ENCODE measurements around the gene SMAD2. TPM values are rescaled to one million over a fixed set of nuclear protein-coding genes. Genes with fewer than 3 reads are reported as not detected.
"Not testable (repeated sequence)": the region's sequence is repeated elsewhere in the genome, so short reads cannot be mapped to it uniquely, and the experiment has no call there.

Gene SMAD2
- 21.3 and 33.4 TPM in 2 replicates for total RNA-seq (2014; rRNA removed; shearing (Covaris generic))

DNA sequence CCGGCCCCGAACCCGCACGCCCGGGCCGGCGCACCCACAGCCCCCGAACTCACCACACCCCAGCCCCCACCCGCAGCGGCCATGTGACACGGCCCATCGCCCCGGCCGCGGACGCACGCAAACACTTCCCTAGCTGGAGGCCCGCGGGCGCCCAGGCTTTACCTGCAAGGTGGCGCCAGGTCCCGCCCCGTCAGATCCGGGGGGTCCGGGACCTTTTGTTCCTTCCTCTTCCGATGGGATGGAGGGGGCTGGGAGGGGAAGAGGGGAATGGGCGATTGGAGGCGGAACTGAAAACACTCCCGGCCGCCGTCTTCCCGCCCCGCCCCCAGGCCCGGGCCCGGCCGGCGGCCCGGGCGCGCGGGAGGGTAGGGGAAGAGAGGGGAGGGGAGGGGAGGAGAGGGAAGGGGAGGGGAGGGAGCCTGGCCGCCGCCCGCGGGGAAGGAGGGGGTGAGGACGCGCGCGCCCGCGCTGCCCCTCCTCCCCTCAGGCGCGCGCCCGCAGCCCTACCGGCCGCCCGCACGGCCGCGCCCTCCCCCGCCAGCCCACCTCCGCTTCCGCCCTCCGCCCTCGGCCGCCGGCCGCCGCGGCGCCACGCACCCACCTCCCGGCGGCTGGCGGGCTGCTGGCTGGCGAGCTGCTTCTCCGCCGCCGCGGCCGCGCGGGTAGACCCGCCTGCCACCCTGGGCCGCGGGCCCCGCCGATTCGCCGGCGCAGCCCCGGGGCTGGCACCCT lies at the start of gene SMAD2:
TSS of gene SMAD2 (minus strand) at position 461 of the 732 bp plus-strand sequence. CDS start 33,903 bp downstream, outside the sequence.
- peak; percentile 66 for DNase-seq (ENCODE audit: low spot score)

DNA sequence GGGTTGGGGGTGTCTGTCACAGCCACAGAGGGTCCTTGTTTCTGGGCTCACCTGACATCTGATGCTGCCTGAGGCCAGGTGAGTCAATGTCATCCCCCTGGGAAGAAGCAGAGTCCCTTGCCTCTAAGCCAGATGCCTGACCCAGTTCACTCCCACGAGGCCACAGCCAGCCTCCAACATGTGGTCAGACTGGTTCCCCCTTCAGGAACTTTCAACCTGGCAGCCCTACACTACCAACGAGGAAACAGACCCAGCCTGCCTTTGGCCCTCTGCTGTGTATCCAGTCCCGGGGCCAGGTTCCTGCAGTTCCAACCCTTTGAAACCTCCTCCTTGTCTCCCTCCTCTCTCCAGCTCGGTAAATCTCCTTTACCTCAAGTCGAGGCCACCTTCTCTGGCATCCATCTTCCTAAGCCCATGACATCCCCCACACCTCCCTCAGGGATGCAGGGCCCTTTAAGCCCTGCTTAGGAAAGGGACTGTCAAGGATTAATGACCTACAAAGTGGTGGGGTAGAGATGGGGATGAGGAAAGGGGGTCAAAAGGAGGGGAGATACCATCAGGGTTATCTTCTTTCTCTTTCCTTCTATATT lies 49.2 kb upstream of the SMAD2 start:
- no peak for DNase-seq (ENCODE audit: low spot score)

DNA sequence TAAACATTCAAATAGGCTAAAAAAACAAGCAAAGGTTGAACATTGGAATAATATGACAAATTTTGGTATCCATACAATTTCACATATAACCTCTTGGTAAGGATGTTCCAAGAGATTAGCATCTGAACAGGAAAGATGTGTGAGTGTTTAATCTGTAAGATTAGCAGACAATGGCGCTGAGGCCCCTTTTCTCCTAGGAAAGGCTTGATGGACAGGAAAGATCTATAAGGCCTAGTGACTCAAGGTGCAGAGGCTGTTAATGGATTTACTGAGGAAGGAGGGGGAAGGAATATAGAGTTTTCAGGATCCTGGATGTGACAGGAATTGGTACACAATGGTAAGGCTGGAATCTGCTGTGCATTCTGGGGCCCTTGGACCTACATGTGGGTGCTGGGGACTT lies 48.1 kb upstream of the SMAD2 start:
- DNase-seq (ENCODE audit: low spot score): no peak

DNA sequence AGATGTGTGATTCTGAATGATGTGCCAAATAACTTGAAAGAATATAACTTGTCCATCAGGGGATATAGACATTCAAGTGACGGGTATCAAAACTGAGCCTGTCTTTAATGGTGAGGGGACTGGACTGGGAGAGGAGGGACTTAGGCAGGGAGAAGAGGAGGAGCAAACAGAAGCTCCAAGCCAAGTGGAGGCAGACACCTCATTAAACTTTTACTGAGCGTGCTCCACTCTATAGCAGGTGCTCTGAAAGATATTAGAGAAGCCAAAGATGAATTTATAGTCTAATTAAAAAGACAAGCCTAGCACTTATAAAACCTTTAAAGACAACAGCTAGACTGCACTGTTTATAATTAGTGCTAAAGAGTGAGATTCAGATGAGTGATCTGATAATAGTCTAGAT lies 47.7 kb upstream of the SMAD2 start:
- no peak for DNase-seq (ENCODE audit: low spot score)

DNA sequence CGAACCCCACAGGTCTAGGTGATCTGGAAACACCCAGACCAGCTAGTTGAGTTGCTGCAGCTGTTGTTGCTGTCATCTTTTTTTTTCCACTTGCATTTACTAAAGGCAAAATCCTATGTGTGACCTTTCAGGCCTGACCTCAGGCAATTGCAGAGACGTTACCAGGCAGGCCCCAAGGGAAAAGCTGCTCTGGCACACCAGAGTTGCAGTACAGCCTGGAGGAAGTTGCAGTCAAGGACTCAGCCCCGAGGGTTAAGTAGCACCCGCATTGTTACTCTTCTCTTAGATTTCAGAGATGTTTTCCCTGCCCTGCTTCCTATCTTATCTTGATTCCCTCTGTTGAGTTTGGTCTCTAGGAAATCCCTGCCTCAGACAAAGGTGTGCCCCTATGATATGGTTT lies 45.2 kb upstream of the SMAD2 start:
- DNase-seq (ENCODE audit: low spot score): no peak

DNA sequence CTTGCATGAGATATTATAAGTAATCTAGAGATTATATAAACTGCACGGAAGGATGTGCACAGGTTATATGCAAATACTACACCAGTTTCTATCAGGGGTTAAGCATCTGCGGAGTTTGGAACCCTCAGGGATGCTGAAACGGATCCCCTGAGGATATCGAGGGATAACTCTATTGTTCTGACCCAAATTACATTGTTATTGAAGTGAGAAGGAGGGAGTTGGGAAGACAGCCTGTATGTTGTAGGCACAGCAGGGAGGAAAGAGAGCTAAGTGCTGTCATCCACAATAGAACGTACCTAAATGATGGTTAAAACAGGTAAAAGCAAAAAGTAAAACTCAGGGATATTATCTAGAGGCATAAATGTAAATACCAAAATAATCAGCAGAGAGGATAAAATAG lies 44.6 kb upstream of the SMAD2 start:
- no peak for DNase-seq (ENCODE audit: low spot score)

DNA sequence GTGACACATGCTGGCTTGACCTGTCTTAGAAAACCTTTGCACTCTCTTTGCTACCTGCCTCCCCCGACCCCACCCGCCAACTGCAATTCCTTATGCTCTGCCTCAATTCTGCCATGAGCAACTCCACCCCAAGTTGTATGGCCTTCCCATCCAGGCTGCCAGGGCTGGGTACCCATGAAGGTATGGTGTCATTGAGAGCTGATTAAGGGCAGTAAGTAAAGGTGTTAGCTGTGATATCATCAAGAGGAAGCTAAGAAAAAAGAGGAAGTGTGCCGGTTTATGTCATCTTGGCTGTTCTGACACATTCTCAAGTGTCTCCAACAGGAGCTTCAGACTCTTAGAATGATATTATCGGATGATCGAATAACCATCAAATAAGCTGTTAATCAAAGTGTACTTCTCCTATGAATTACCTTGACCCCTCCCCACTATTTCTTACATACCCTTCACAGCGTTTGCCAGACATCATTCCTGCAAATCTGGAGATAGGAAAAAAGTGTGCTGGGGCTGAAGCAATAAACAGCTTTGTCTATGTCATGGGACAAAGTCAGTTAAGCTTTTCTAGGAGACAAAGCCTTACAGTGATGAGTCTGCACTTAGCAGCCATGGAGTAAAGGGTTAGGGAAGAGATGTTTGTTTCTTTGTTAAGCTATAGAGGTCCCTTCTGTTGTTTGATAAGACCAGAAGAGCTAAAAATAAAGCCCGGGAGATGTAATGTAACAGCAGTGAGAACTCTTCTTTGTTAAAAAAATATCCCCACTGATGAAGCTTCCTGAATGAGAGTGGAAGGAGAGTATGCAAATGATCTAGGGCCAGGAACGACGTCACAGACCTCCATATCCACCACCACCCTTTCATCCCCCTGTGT lies 40.4 kb upstream of the SMAD2 start:
- DNase-seq (ENCODE audit: low spot score): no peak

DNA sequence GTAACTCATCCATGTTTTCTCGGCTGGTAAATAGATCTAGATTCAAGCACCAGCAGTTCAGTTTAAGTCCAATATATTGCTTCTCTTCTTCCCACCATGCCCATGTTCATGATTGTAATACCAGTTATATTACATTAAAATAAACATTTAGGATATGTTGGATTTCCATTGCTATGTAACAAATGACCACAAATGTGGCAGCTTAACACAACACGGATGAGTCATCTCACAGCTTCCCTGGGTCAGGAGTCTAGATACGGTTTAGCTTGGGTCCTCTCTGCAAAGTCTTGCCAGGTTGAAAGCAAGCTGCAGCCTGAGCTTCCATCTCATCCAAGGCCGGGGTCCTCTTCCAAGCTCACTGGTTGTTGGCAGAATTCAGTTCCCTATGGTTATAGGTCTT lies 39.4 kb upstream of the SMAD2 start:
- no peak for DNase-seq (ENCODE audit: low spot score)

DNA sequence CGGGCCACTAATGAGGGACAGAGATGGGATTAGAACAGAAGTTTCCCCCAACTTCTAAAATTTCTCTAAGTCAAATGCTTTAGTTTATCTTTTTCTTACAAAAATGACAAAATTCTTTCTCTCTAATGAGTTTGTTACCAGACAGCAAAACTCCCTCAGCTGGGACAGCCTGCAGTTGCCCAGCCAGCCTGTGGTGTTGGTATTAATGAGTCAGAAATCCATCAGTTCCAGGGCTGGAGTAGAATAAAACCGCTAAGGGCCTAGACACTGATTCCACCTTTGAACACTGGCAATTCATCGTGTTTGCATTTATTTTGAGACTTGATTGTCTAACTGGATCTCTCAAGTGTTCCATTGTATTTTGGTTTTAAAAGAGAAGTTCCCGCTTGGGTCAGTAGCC lies 38.3 kb upstream of the SMAD2 start:
- no peak for DNase-seq (ENCODE audit: low spot score)

DNA sequence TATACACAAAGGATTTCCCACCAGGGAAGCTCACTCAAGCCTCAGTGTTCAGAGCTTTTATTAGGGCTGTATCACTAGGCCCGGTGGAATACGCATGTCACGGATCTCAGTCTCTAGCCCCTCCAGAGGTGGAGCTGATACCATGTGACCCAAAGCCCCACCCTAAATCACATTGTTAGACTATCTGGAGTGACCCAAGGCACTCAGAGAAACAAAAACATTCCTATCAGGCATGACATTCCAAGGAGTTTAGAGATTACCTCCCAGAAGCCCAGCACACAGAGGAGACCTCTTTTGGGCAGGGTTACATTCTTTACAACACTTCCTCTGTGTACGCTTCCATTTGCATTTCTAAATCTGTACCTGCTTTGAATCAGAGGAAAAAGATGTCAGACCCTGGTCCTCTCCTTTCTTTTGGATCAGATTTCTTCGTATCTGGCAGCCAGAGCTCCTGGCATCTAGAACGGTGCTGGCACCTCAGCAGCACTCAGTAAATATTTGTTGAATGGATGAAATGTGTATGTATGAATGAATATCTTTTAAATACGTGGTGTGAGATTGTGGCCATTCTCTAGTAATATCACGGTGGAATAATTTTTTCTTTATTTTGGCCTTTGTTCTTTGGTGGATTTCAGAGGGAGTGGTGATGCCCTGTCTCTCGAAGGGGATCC lies 37.7 kb upstream of the SMAD2 start:
- DNase-seq (ENCODE audit: low spot score): no peak

DNA sequence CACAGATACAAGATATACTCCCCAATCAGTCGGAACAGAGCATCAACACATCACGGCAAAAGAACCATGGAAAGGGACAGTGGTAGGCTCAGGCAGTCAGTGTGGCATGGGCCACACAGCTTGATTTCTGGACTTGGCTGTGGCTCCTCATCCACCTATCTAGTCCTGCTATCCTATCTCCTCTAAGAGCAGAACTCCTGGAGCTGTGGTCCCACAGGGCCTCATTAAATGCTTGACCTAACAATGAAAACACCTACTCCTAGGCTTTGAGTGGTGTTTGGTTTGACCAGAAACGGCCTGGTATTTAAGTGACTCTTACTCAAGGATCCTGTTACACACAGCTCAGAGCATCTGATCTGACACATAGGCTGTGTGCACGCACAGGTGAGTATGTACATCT lies 33.6 kb upstream of the SMAD2 start:
- DNase-seq (ENCODE audit: low spot score): no peak

DNA sequence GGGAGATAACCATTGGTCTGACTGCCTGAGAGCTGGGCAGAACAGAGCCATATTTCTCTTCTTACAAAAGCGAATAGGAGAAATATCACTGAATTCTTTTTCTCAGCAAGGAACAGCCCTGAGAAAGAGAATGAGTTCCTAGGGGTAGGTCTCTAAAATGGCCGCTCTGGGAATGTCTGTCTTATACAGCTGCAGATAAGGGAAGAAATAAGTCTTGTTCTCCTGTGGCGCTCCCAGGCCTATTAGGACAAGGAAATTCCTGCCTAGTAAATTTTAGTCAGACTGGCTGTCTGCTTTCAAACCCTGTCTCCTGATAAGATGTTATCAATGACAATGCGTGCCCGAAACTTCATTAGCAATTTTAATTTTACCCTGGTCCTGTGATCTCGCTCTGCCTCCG lies 30.5 kb upstream of the SMAD2 start:
- not testable (repeated sequence) for DNase-seq (ENCODE audit: low spot score)

DNA sequence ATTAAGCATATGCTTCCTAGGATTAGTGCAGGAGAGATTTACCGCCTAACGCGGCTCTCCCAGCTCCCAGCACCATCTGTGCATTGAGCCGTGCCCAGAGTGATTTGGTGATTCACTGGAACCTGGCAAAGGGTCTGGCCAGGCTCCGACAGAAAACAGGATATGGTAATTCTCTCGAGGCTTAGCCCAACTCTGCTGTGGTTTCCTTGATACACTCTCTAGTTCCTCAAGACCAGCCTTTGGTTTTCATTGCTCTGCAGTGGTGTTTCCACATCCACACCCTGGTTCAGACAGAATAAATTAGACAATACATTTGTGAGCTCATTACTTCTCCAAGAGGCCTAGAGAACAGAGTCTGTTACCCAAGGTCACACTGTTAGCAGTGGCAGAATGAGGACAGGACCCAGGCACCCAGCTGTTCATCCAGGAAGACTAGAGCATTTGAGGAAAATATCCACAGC lies 23.0 kb upstream of the SMAD2 start:
- DNase-seq (ENCODE audit: low spot score): no peak

DNA sequence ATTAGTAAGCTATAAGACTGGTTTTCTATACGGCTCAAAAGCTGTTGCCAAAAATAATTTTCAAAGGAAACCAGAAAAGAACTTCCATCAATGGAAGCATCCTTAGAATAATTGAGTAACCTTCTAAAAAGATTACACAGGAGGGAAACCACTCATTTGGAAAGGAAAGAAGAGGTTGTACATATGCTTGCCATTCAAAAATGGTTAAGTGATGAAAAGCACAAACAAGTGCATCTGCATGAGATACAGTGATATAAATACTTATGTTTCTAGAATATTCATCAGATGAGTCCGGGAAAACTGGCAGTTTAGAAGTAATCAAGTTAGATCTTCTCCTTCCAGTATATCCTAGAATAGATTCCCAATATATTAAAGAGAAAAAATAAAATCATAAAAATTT lies 20.1 kb upstream of the SMAD2 start:
- no peak for DNase-seq (ENCODE audit: low spot score)

DNA sequence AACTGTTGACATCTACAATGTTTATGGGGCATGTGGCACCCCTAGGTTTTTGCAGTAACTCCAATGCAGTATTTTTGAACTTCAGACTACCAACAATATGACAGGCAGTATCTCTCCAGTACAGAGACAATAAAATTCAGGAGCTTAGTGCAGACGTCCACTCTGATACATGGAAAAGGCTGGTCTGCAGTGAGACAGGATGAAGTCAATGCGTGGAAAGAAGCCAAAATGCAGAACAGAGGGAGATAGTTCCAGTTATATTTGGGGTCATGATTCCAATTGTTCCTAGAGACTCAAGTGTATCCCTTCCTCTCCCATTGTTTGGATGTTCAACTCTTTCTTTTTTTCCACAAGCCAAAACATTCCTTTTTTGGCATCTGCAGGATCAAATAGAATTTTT lies 18.7 kb upstream of the SMAD2 start:
- no peak for DNase-seq (ENCODE audit: low spot score)

DNA sequence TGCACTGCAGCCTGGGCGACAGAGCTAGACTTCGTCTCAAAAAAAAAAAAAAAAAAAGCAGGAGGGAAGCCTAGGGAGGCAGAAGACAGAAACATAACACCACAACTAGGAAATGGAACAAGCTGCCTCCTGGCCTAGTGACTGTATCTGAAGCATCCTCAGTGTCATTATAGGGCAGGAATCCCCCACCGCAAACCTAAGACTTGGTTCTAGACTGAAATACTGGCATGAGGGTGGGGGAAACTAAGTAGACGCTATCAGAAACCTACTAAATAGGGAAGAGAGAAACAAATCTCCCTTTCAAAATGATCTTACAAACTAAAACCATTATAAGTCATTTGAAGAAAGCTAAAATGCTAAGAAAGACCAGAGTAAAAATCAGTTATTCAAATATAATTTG lies 16.4 kb upstream of the SMAD2 start:
- DNase-seq (ENCODE audit: low spot score): no peak

DNA sequence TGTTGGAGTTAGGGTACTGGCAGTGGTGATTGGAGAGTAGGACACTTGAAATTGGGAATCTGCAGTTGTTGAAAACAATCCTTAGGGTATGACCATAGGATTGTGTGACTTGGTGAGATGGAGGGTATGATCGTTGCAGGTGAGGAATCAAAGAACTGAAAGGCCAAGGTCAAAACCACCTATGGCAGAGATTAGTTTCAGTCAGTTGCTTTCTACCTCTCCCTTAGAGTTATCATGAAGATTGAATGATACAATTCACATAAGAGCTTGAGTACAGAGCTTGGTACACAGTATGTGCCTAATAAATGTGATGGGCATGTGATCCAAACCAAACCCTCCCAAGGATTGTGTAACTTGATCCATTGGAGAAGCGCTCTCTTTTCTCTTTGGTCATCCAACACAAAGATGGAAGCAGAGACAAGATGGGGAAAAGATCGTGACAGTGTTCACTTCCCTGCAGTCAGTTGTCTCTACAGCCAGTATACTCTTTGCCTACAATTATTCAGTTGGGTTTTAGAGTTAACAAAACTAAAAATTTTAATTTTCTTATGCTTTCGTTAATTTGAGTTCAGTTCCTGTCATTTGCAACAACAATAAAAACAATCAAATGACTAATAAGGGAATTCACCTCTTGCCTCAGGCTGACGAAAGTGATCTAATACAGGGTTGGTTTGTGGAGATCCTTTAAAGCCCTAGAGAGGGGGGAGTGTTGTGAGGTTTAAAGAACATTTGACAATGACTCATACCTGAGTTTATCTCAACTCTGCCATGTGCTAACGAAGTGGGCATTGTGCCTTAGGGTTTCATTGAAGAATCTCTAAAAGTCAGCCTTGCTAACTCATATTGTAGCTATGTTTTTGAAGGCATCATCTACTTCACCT lies 14.8 kb upstream of the SMAD2 start:
- no peak for DNase-seq (ENCODE audit: low spot score)

DNA sequence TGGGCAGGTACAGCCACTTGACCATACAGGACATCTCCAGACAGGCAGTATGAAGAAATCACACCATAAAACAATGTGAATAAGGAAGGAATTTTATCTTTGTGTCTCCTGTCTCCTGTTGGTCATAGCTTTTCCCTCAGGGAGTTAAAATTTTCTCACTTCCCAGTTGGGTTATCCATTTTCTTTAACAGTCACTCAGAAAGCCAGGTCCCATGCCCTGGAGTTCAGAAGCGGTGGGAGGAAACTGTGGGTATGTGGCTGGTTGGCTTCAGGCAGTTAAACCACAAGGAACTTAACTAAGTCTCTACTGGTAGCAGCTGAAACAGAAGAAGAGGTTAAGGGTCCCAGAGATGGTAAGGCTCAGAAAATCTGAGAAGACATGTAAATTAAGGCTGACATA lies 6.5 kb upstream of the SMAD2 start:
- DNase-seq (ENCODE audit: low spot score): no peak

DNA sequence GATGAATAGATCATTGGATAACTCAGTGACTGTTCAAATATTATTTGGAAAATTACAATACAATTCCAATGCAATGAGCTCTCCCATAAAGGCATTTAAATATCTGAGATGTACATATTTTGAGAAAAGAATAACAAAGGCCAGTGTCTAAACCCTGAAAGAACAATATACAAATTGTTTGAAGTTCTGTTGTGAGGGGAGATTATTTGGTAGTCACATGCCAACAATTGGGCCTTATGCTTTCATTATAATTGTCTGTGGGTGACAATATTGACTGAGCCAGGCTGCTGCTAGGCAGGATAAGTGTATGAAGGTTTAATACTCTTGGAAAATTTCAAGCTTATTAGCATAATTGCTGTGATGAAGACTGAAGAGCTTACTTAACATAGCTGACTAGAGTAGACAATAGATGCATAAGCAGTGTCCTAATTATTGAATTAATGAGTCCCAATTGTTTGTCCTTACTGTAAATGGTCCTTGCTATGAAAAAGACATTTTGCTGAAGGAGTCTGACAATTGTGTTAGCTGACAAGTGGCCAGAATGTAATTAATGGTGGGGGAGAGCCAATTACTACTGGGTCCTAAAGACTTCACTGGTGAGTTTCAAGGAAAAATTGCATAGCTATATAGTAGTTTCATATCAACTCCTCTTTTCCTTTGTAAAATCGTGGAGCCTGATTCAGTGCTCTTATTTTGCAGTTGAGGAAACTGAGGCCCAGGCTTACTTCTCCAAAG lies 5.0 kb upstream of the SMAD2 start:
- no peak for DNase-seq (ENCODE audit: low spot score)

DNA sequence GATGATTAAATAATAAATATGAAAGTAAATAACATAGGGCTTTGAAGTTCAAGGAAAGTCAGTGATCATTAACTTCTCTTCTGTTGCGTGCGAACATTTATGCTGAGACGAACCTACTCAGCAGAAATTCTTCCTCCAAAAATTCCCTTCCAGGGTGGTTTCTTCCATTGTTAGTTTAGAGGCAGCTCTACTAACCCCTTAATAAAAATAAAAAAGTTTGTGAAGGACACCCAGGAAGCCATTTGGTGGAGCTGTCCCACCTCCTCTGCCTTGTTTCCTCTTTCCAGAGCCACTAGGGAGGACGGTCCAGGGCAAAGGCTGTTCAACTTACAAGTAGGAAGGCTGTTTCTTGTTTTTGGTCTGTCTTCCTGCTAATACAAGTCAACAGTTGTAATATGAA lies 2.1 kb upstream of the SMAD2 start:
- DNase-seq (ENCODE audit: low spot score): peak; percentile 47
